Psoas muscle (tissue), 8 donors: ENCODE data around the gene RPTOR. TPM values are rescaled to one million over a fixed set of nuclear protein-coding genes. Genes with fewer than 3 reads are reported as not detected.

Source experiments
- ATAC-seq, 4 donors: fragments of 200-7000 bp; cut with Tn5 transposase; one replicate each; pipeline ENCODE4 v1.9.1; 2020; ENCODE audit warnings: moderate library complexity in 3 of 4, mild to moderate bottlenecking in 2 of 4
- DNase-seq, 2 donors: peaks; one replicate each; pipeline ENCODE4 v3.0.0-alpha.2; 2020
- H3K27ac ChIP-seq: fragments of 200-600 bp; one replicate; pipeline ENCODE4 v1.8.0; 2022
- H3K27me3 ChIP-seq, 3 donors: fragments of 200-600 bp in 1 of 3; one replicate each; pipeline versions ENCODE4 v1.6.1 to v1.8.0; 2013 to 2022; ENCODE audit warnings: low read length in 2 of 3, mild to moderate bottlenecking in 2 of 3, moderate library complexity in 1 of 3; ENCODE audit not compliant: insufficient read depth in 3 of 3
- H3K36me3 ChIP-seq, 2 donors: fragments of 200-600 bp in 1 of 2; one replicate each; pipeline versions ENCODE4 v1.6.1 to v1.8.0; 2013 to 2022; ENCODE audit warnings: low read depth in 1 of 2, mild to moderate bottlenecking in 1 of 2, moderate library complexity in 1 of 2; ENCODE audit not compliant: insufficient read depth in 1 of 2
- H3K4me1 ChIP-seq: fragments of 200-600 bp; one replicate; pipeline ENCODE4 v1.8.0; 2022
- H3K4me3 ChIP-seq: fragments of 200-600 bp; one replicate; pipeline ENCODE4 v1.8.0; 2022; ENCODE audit warnings: mild to moderate bottlenecking
- H3K9me3 ChIP-seq: fragments of 200-600 bp; one replicate; pipeline ENCODE4 v1.8.0; 2022
- CTCF ChIP-seq: fragments of 200-600 bp; IDR thresholded peaks from one replicate; pipeline ENCODE4 v1.8.0; 2022; ENCODE audit warnings: antibody characterized with exemption
- WGBS, 3 donors: extraction: QIAGEN DNeasy Blood & Tissue Kit; methylation state at CpG; one replicate each; pipeline versions ENCODE4 v1.1.6 to v1.1.7; 2013; 5-methylcytosine and 5-hydroxymethylcytosine counted together
- intact Hi-C, 2 donors: fragments of 100-400 bp; cut with DNase I; formaldehyde crosslinking; loops; one replicate each; pipeline versions ENCODE4 v1.11.0 to v1.14.2; 2022
- polyA plus RNA-seq, 3 donors: library from polyadenylated mRNA; stranded (reverse); fragments of 200-250 nt; gene quantifications; one replicate each; pipeline ENCODE4 v1.2.3, GENCODE V29; 2013
- total RNA-seq, 4 donors: library from RNA; stranded (reverse); fragmentation: NEBNext Ultra II Directional in 2 of 4; extraction: Animal tissue kit (Norgen Biotek cat#: 25700) in 2 of 4; gene quantifications; one replicate each; pipeline versions ENCODE4 v1.2.1 to v1.2.4, GENCODE V29; 2021 to 2023
- donor health status: healthy with polysubstance abuse.
- donor health status: DM: no; HTN: no; CAD: no; lungs with moderate emphysema.
- donor health status: Bipolar disorder and iron deficiency.
- donor health status: healthy.
- donor health status: DM: yes; HTN: yes; CAD: no.
- donor health status: DM: no; HTN: no; CAD: no.
- donor health status: DM: no; HTN: no; CAD: no.
- donor health status: DM: yes; HTN: yes; CAD: no.

The RPTOR gene
- total and polyA plus RNA-seq, 7 donors = 13.6 to 82.2 (median 32.5) TPM

- DNase-seq (peak in 1 of 2 donors; percentile 56), ATAC-seq (peak in 3 of 4 donors; percentile 15 to 34 (median 32))
- Histone ChIP-seq H3K27me3 (no peaks in the 10 kb centered on the region), H3K27ac (no peak overlapping the region), H3K4me1 (peaks cover 26% of the 10 kb centered on the region), H3K9me3 (no peaks in the 10 kb centered on the region), H3K4me3 (no peak overlapping the region), H3K36me3 (no peaks in the 10 kb centered on the region)
- TF ChIP-seq CTCF = peak; percentile 36
- 47 to 69% (median 57%) methylated on average over 8 of the region's 8 CpGs for WGBS, 3 donors
- intact Hi-C loops = loop anchor here in 1 of 2 donors (10.0 kb wide), 1 partner anchor 113 kb away; no protein-coding TSS in a partner anchor
These were observed 317.3 kb downstream of the RPTOR start for GRCh38 chr17:80861892-80862291.

GRCh38 chr17:80862481-80862961 is 317.9 kb downstream of the RPTOR start:
- no peak for TF ChIP-seq CTCF
- intact Hi-C loops = loop anchor here in 1 of 2 donors (10.0 kb wide), 1 partner anchor 112 kb away; no protein-coding TSS in a partner anchor
- Histone ChIP-seq H3K27me3 (no peaks in the 10 kb centered on the region), H3K36me3 (no peaks in the 10 kb centered on the region), H3K27ac (no peak overlapping the region), H3K4me3 (no peak overlapping the region), H3K9me3 (no peaks in the 10 kb centered on the region), H3K4me1 (peaks cover 20% of the 10 kb centered on the region)
- WGBS, 3 donors = 84 to 96% (median 90%) methylated on average over 11 to 20 of the region's 20 CpGs
- DNase-seq (peak in 1 of 2 donors; percentile 57), ATAC-seq (no peak)

- ATAC-seq (no peak), DNase-seq (no peak)
- Histone ChIP-seq H3K4me1 (peaks cover 16% of the 10 kb centered on the region), H3K36me3 (no peaks in the 10 kb centered on the region), H3K4me3 (no peak overlapping the region), H3K27me3 (no peaks in the 10 kb centered on the region), H3K9me3 (no peaks in the 10 kb centered on the region), H3K27ac (no peak overlapping the region)
- WGBS, 3 donors = 93 to 96% (median 95%) methylated on average over 10 of the region's 10 CpGs
- intact Hi-C loops = loop anchor here in 1 of 2 donors (10.0 kb wide), 1 partner anchor 112 kb away; no protein-coding TSS in a partner anchor
- no peak for TF ChIP-seq CTCF
These were observed 318.3 kb downstream of the RPTOR start for GRCh38 chr17:80862978-80863377.

GRCh38 chr17:80863626-80864025 is 319.0 kb downstream of the RPTOR start:
- H3K27me3 ChIP-seq = no peaks in the 10 kb centered on the region
- DNase-seq = peak in 1 of 2 donors; percentile 31
- no peaks in the 10 kb centered on the region for H3K36me3 ChIP-seq
- intact Hi-C loops = loop anchor here in 1 of 2 donors (10.0 kb wide), 1 partner anchor 111 kb away; no protein-coding TSS in a partner anchor
- peaks cover 12% of the 10 kb centered on the region for H3K4me1 ChIP-seq
- H3K27ac ChIP-seq = no peak overlapping the region
- 98% methylated on average over 13 of the region's 13 CpGs for WGBS, 3 donors
- H3K4me3 ChIP-seq = no peak overlapping the region
- no peak for ATAC-seq
- no peaks in the 10 kb centered on the region for H3K9me3 ChIP-seq
- TF ChIP-seq CTCF = no peak

GRCh38 chr17:80864751-80865150 is 320.1 kb downstream of the RPTOR start:
- no peak for TF ChIP-seq CTCF
- intact Hi-C loops = loop anchor here (5.0 to 10.0 kb wide), 2 partner anchors 110 to 118 kb away; no protein-coding TSS in a partner anchor
- no peak overlapping the region for H3K27ac ChIP-seq
- no peaks in the 10 kb centered on the region for H3K36me3 ChIP-seq
- H3K4me1 ChIP-seq = peaks cover 1% of the 10 kb centered on the region
- no peak for DNase-seq
- WGBS, 3 donors = 97 to 99% (median 97%) methylated on average over 6 of the region's 6 CpGs
- H3K9me3 ChIP-seq = no peaks in the 10 kb centered on the region
- no peak overlapping the region for H3K4me3 ChIP-seq
- no peak for ATAC-seq
- no peaks in the 10 kb centered on the region for H3K27me3 ChIP-seq
